B cell (primary cell): ENCODE results near the gene ZNF112. TPM values are rescaled to one million over a fixed set of nuclear protein-coding genes. Genes with fewer than 3 reads are reported as not detected.

Experiments used
- ATAC-seq: fragments of 200-7000 bp; cut with Tn5 transposase; one replicate; pipeline ENCODE4 v1.10.0; 2021; ENCODE audit warnings: low read depth, mild to moderate bottlenecking, moderate number of reproducible peaks, moderate library complexity
- CTCF ChIA-PET: fragments of 350-600 bp; sonication (Branson Sonifier 250); formaldehyde crosslinking; loops from one replicate; lab custom pipeline; 2021; ENCODE audit warnings: antibody characterized with exemption, inconsistent platforms; lab: Charles Lee
- POLR2A ChIA-PET: fragments of 350-600 bp; sonication (Branson Sonifier 250); formaldehyde crosslinking; loops from one replicate; lab custom pipeline; 2021; ENCODE audit warnings: antibody characterized with exemption; lab: Charles Lee
- DNase-seq: peaks from one replicate; pipeline ENCODE4 v3.0.0; 2013
- H2AFZ ChIP-seq: 2 replicates; pipeline ENCODE4 v1.6.1; 2012; ENCODE audit warnings: mild to moderate bottlenecking, low read depth, low read length; ENCODE audit not compliant: insufficient read depth, poor library complexity, severe bottlenecking
- H3K27ac ChIP-seq, 2 donors: 1 replicate in 1 of 2; 2 replicates in 1 of 2; pipeline ENCODE4 v1.5.1; 2012 to 2013; ENCODE audit warnings: low read length in 2 of 2, mild to moderate bottlenecking in 2 of 2, moderate library complexity in 1 of 2
- H3K27me3 ChIP-seq, 4 experiments: fragments of 200-600 bp in 1 of 4; sonication (generic) in 1 of 4; replicated peaks in 1 of 4; 1 replicate in 2 of 4; 2 replicates in 2 of 4; pipeline versions ENCODE4 v1.6.1 to v1.7.0; 2013 to 2016; ENCODE audit warnings: low read length in 3 of 4, mild to moderate bottlenecking in 2 of 4, mixed read lengths in 1 of 4, moderate library complexity in 1 of 4; ENCODE audit not compliant: insufficient read depth in 4 of 4, control insufficient read depth in 3 of 4; ENCODE audit errors: control extremely low read depth in 1 of 4
- H3K36me3 ChIP-seq, 2 experiments: replicated peaks in 1 of 2; 1 replicate in 1 of 2; 2 replicates in 1 of 2; pipeline versions ENCODE4 v1.6.1 to v1.7.1; 2013; ENCODE audit warnings: low read length in 1 of 2; ENCODE audit not compliant: insufficient read depth in 2 of 2, control insufficient read depth in 1 of 2; ENCODE audit errors: control extremely low read depth in 1 of 2, extremely low read depth in 1 of 2
- H3K4me1 ChIP-seq, 2 donors: fragments of 200-600 bp in 1 of 2; sonication (generic) in 1 of 2; 1 replicate in 1 of 2; 2 replicates in 1 of 2; pipeline versions ENCODE4 v1.5.1 to v1.6.1; 2013 to 2017; ENCODE audit warnings: low read length in 2 of 2; ENCODE audit not compliant: control insufficient read depth in 2 of 2, insufficient read depth in 2 of 2
- H3K4me2 ChIP-seq: replicated peaks from 2 replicates; pipeline ENCODE3; 2012; ENCODE audit warnings: mild to moderate bottlenecking, low read depth, low read length; ENCODE audit not compliant: poor library complexity, severe bottlenecking
- H3K4me3 ChIP-seq, 5 experiments: fragments of 200-600 bp in 1 of 5; sonication (generic) in 1 of 5; 1 replicate in 3 of 5; 2 replicates in 2 of 5; pipeline versions ENCODE4 v1.5.1 to v1.7.0; 2011 to 2016; ENCODE audit warnings: low read length in 4 of 5, mild to moderate bottlenecking in 4 of 5, low read depth in 2 of 5, control low read depth in 1 of 5, moderate library complexity in 1 of 5; ENCODE audit not compliant: insufficient read depth in 1 of 5; ENCODE audit errors: control extremely low read depth in 1 of 5, extremely low read depth in 1 of 5
- H3K79me2 ChIP-seq: fragments of 200-600 bp; sonication (generic); one replicate; pipeline ENCODE4 v1.6.0; 2016; ENCODE audit warnings: low read length; ENCODE audit not compliant: control insufficient read depth, insufficient read depth
- H3K9ac ChIP-seq: fragments of 200-600 bp; sonication (generic); 2 replicates; pipeline ENCODE4 v1.6.1; 2017; ENCODE audit warnings: mild to moderate bottlenecking, low read length, moderate library complexity
- H3K9me3 ChIP-seq, 3 donors: one replicate each; pipeline versions ENCODE4 v1.6.1 to v1.7.1; 2013; ENCODE audit warnings: low read length in 2 of 3; ENCODE audit not compliant: control insufficient read depth in 2 of 3, insufficient read depth in 1 of 3; ENCODE audit errors: control extremely low read depth in 1 of 3
- H4K20me1 ChIP-seq: 2 replicates; pipeline ENCODE4 v1.6.0; 2012; ENCODE audit warnings: mild to moderate bottlenecking, low read length; ENCODE audit not compliant: insufficient read depth, control insufficient read depth, poor library complexity, severe bottlenecking
- H3K27ac Mint-ChIP-seq: one replicate; pipeline ENCODE4 v1.8.0; 2021; ENCODE audit warnings: mixed read lengths
- H3K27me3 Mint-ChIP-seq: one replicate; pipeline ENCODE4 v1.8.0; 2021; ENCODE audit warnings: mixed read lengths
- H3K4me1 Mint-ChIP-seq: one replicate; pipeline ENCODE4 v1.8.0; 2021; ENCODE audit warnings: mixed read lengths
- H3K4me3 Mint-ChIP-seq: one replicate; pipeline ENCODE4 v1.8.0; 2021; ENCODE audit warnings: mixed read lengths
- H3K9me3 Mint-ChIP-seq: one replicate; pipeline ENCODE4 v1.8.0; 2022; ENCODE audit warnings: mixed read lengths; ENCODE audit not compliant: insufficient read depth
- EZH2 ChIP-seq: IDR thresholded peaks from 2 replicates; pipeline ENCODE4 v1.6.1; 2012; ENCODE audit warnings: borderline replicate concordance, low read depth, mild to moderate bottlenecking, moderate library complexity, low read length; ENCODE audit not compliant: insufficient read depth, poor library complexity, severe bottlenecking
- WGBS: methylation state at CpG from one replicate; pipeline ENCODE4 v1.1.5; 2013; ENCODE audit warnings: missing lambda C conversion rate; ENCODE audit not compliant: insufficient coverage; 5-methylcytosine and 5-hydroxymethylcytosine counted together
- intact Hi-C: fragments of 100-400 bp; cut with micrococcal nuclease; formaldehyde crosslinking; loops from one replicate; pipeline ENCODE4 v1.10.0; 2022
- polyA plus RNA-seq: library from polyadenylated mRNA; depleted of rRNA; stranded (reverse); fragments of >200 nt; gene quantifications from 2 replicates; pipeline ENCODE4 v1.2.3, GENCODE V29; 2012
- small RNA-seq: library from RNA; depleted of rRNA; stranded (forward); fragments of <200 nt; gene quantifications from one replicate; pipeline ENCODE3, GENCODE V24; 2012; ENCODE audit warnings: low replicate concordance, low read depth; ENCODE audit not compliant: insufficient read length
- total RNA-seq, 2 donors: library from RNA; stranded (reverse); fragments of 120-200 nt in 1 of 2; gene quantifications; 1 replicate in 1 of 2; 2 replicates in 1 of 2; pipeline versions ENCODE4 v1.2.3 to v1.2.4, GENCODE V29; 2013 to 2022
- TF ChIP-seq, protein P1 (sequence below): fragments of 200-600 bp; IDR thresholded peaks from one replicate; pipeline ENCODE4 v1.8.0; 2022; ENCODE audit warnings: antibody characterized with exemption, mild to moderate bottlenecking

Gene ZNF112
- total and polyA plus RNA-seq, 2 donors (not counting 1 experiment from before 2014, with no cell fraction given) = 0.51 to 1.7 TPM

DNA sequence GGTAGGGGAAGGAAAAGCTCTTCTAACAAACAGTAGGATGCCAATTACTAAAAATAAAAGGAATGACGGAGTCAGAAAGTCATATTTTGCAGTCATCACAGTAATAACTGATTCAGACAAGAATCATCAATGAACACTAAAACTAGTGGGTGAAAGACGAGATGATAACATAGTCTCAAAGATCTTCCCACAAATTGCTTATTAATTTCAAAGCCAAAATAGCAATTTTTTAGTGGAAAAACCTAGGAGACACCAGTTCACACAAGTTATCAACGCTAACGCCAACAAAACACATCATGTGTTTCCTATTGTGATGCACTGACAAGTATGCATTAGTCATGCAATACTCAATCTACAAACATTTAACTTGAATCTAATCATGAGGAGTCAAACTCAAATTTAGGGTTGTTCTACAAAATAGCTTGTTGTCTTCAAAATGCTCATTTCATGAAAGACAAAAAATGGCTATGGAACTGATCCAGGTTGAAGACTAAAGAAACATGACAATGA, 78.2 kb downstream of the ZNF112 start:
- CTCF ChIA-PET = no interaction called here
- WGBS = 100% methylated on average over 1 of the region's 4 CpGs
- Mint-ChIP-seq H3K4me3 (no peak overlapping the region), H3K27ac (no peak overlapping the region), H3K9me3 (peaks cover 33% of the 10 kb centered on the region), H3K4me1 (no peaks in the 10 kb centered on the region), H3K27me3 (no peaks in the 10 kb centered on the region)
- Histone ChIP-seq H3K27me3 (no peaks in the 10 kb centered on the region), H4K20me1 (no peaks in the 10 kb centered on the region), H3K79me2 (no peaks in the 10 kb centered on the region), H3K4me3 (no peak overlapping the region), H3K9me3 (peaks cover 12 to 28% (median 26%) of the 10 kb centered on the region in 3 donors), H3K27ac (no peak overlapping the region), H3K9ac (no peak overlapping the region), H3K4me2 (no peak overlapping the region), H3K4me1 (no peaks in the 10 kb centered on the region), H3K36me3 (no peaks in the 10 kb centered on the region), H2AFZ (no peak overlapping the region)
- POLR2A ChIA-PET = interaction anchor here (0.7 kb wide), 1 partner anchor 11 kb away, joined by 4 read pairs; no protein-coding TSS in a partner anchor
- TF ChIP-seq EZH2 = no peak
- TF ChIP-seq, protein P1, sequence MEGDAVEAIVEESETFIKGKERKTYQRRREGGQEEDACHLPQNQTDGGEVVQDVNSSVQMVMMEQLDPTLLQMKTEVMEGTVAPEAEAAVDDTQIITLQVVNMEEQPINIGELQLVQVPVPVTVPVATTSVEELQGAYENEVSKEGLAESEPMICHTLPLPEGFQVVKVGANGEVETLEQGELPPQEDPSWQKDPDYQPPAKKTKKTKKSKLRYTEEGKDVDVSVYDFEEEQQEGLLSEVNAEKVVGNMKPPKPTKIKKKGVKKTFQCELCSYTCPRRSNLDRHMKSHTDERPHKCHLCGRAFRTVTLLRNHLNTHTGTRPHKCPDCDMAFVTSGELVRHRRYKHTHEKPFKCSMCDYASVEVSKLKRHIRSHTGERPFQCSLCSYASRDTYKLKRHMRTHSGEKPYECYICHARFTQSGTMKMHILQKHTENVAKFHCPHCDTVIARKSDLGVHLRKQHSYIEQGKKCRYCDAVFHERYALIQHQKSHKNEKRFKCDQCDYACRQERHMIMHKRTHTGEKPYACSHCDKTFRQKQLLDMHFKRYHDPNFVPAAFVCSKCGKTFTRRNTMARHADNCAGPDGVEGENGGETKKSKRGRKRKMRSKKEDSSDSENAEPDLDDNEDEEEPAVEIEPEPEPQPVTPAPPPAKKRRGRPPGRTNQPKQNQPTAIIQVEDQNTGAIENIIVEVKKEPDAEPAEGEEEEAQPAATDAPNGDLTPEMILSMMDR = no peak
- intact Hi-C loops = no loop called here
- ATAC-seq = no peak
- no peak for DNase-seq

DNA sequence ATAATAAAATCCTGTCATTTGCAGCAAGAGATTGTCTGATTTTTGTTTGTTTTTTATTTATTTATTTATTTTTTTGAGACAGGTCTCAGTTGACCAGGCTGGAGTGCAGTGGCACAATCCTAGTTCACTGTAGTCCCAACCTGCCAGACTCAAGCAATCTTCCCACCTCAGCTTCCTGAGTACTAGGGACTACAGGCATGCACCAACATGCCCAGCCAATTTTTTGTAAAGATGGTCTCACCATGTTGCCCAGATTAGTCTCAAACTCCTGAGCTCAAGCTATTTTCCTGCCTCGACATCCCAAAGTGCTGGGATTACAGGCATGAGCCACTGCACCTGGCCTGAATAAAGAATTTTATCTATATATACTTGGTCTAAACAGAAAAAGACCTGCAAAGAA, 79.1 kb downstream of the ZNF112 start:
- no peaks in the 10 kb centered on the region for H3K27me3 Mint-ChIP-seq
- Histone ChIP-seq H4K20me1 (no peaks in the 10 kb centered on the region), H3K27me3 (no peaks in the 10 kb centered on the region), H3K27ac (no peak overlapping the region), H3K9me3 (peaks cover 12 to 25% (median 22%) of the 10 kb centered on the region in 3 donors), H3K9ac (no peak overlapping the region), H3K36me3 (no peaks in the 10 kb centered on the region), H3K4me3 (no peak overlapping the region), H2AFZ (no peak overlapping the region), H3K4me2 (no peak overlapping the region), H3K4me1 (no peaks in the 10 kb centered on the region), H3K79me2 (no peaks in the 10 kb centered on the region)
- ChIA-PET CTCF (no interaction called here), POLR2A (no interaction called here)
- ATAC-seq (no peak), DNase-seq (no peak)
- no peak overlapping the region for H3K27ac Mint-ChIP-seq
- no peak overlapping the region for H3K4me3 Mint-ChIP-seq
- H3K9me3 Mint-ChIP-seq = peaks cover 34% of the 10 kb centered on the region
- H3K4me1 Mint-ChIP-seq = no peaks in the 10 kb centered on the region
- intact Hi-C loops = no loop called here
- no CpG with 5 or more reads among the region's 1 CpG for WGBS
- TF ChIP-seq, protein P1 = no peak
- no peak for TF ChIP-seq EZH2

Small RNA genes within 50 kb of the gene (small RNA-seq; reads per million reads assigned to genes)
- gene NDUFA3P1 = not detected

Other genes starting within 250 kb of the ZNF112 start
- gene ZNF225, start 243.3 kb downstream of the ZNF112 start, total RNA-seq = 12.1 and 13.1 TPM in 2 replicates
- gene ZNF225, start 243.3 kb downstream of the ZNF112 start, polyA plus RNA-seq = 1.4 TPM in 2 replicates
- 24.1 and 27.5 TPM in 2 replicates for gene ZNF234, start 215.1 kb downstream of the ZNF112 start, total RNA-seq
- gene ZNF234, start 215.1 kb downstream of the ZNF112 start, polyA plus RNA-seq = 2.1 and 3.1 TPM in 2 replicates
- gene ZNF226, start 191.6 kb downstream of the ZNF112 start, total RNA-seq = 55.8 and 58.8 TPM in 2 replicates
- 14.8 and 17.8 TPM in 2 replicates for gene ZNF226, start 191.6 kb downstream of the ZNF112 start, polyA plus RNA-seq
- 49.5 and 53.0 TPM in 2 replicates for gene ZNF227, start 144.1 kb downstream of the ZNF112 start, total RNA-seq
- gene ZNF227, start 144.1 kb downstream of the ZNF112 start, polyA plus RNA-seq = 5.9 and 6.0 TPM in 2 replicates
- gene ZNF233, start 96.8 kb downstream of the ZNF112 start, total RNA-seq = 1.2 and 1.3 TPM in 2 replicates
- 0.61 and 0.75 TPM in 2 replicates for gene ZNF233, start 96.8 kb downstream of the ZNF112 start, polyA plus RNA-seq
- gene ZNF235, start 51.7 kb downstream of the ZNF112 start, total RNA-seq = 18.8 and 19.5 TPM in 2 replicates
- gene ZNF235, start 51.7 kb downstream of the ZNF112 start, polyA plus RNA-seq = 4.3 and 4.7 TPM in 2 replicates
- 7.6 and 7.9 TPM in 2 replicates for gene ZNF285, start 44.9 kb upstream of the ZNF112 start, total RNA-seq
- gene ZNF285, start 44.9 kb upstream of the ZNF112 start, polyA plus RNA-seq = 2.9 and 4.6 TPM in 2 replicates
- 6.2 and 6.7 TPM in 2 replicates for gene ZNF229, start 91.8 kb upstream of the ZNF112 start, total RNA-seq
- gene ZNF229, start 91.8 kb upstream of the ZNF112 start, polyA plus RNA-seq = 1.5 and 1.8 TPM in 2 replicates
- gene ZNF180, start 143.8 kb upstream of the ZNF112 start, total RNA-seq = 16.1 and 19.6 TPM in 2 replicates
- 1.6 and 4.4 TPM in 2 replicates for gene ZNF180, start 143.8 kb upstream of the ZNF112 start, polyA plus RNA-seq
- not detected in 2 replicates for gene CEACAM20, start 173.0 kb upstream of the ZNF112 start, total RNA-seq
- not detected in 2 replicates for gene CEACAM20, start 173.0 kb upstream of the ZNF112 start, polyA plus RNA-seq